ENCODE measurements around the gene SLC24A3. TPM values are rescaled to one million over a fixed set of nuclear protein-coding genes. Genes with fewer than 3 reads are reported as not detected.

The SLC24A3 gene
- total RNA-seq, 1 experiment from 2014 or later = not detected

GRCh38 chr20:19648024-19648423, 435.6 kb downstream of the SLC24A3 start:
- DNase-seq (ENCODE audit: low read depth, low spot score) (no peak), ATAC-seq (no peak)
- ChIA-PET POLR2A (no interaction called here), CTCF (interaction anchor here (0.6 kb wide), 2 partner anchors 12 to 65 kb away, joined by 3 to 8 read pairs; no protein-coding TSS in a partner anchor)
- Histone ChIP-seq H3K9me3 (ENCODE audit: control insufficient read depth, insufficient read depth, low read depth, low read length) (no peaks in the 10 kb centered on the region), H3K36me3 (ENCODE audit: control insufficient read depth, insufficient read depth, low read length) (no peaks in the 10 kb centered on the region), H3K4me3 (ENCODE audit: low read depth in 2 of 2, low read length in 2 of 2) (no peak overlapping the region), H3K27me3 (ENCODE audit: control insufficient read depth, insufficient read depth, low read length) (peaks cover 9% of the 10 kb centered on the region), H3K4me1 (ENCODE audit: control insufficient read depth, insufficient read depth, low read length) (no peaks in the 10 kb centered on the region), H3K27ac (ENCODE audit: low read length) (no peak overlapping the region)
- BruUV-seq (replicated peaks) = no TSS peak
- TF ChIP-seq CTCF (IDR thresholded peaks at IDR 0.05) (no peak), TCF7L2 (IDR thresholded peaks at IDR 0.05; ENCODE audit: low read depth, low read length) (no peak), SIN3A (IDR thresholded peaks at IDR 0.05; ENCODE audit: borderline replicate concordance, insufficient read depth, low read depth, low read length) (no peak), POLR2AphosphoS5 (IDR thresholded peaks at IDR 0.05; ENCODE audit: low read depth, low read length) (no peak), REST (IDR thresholded peaks at IDR 0.05; ENCODE audit: insufficient read depth in 1 of 2, low read depth in 2 of 2, low read length in 1 of 2) (no peak)
- intact Hi-C loops (cut with micrococcal nuclease; ENCODE audit: unreplicated experiment) (no loop called here), in situ Hi-C loops (cut with HindIII; ENCODE audit: low pct_unique_long_range_greater_than_20kb, low sequenced_read_pairs) (no loop called here)

- in situ Hi-C loops (cut with HindIII; ENCODE audit: low pct_unique_long_range_greater_than_20kb, low sequenced_read_pairs) = no loop called here
- BruUV-seq (replicated peaks) = no TSS peak
- ATAC-seq (no peak), DNase-seq (ENCODE audit: low read depth, low spot score) (no peak)
- intact Hi-C loops (cut with micrococcal nuclease; ENCODE audit: unreplicated experiment) = no loop called here
- POLR2A ChIA-PET = no interaction called here
- no peaks in the 10 kb centered on the region for H3K4me1 ChIP-seq (ENCODE audit: control insufficient read depth, insufficient read depth, low read length)
- TF ChIP-seq CTCF (IDR thresholded peaks at IDR 0.05) (no peak), REST (IDR thresholded peaks at IDR 0.05; ENCODE audit: insufficient read depth in 1 of 2, low read depth in 2 of 2, low read length in 1 of 2) (no peak), POLR2AphosphoS5 (IDR thresholded peaks at IDR 0.05; ENCODE audit: low read depth, low read length) (no peak), SIN3A (IDR thresholded peaks at IDR 0.05; ENCODE audit: borderline replicate concordance, insufficient read depth, low read depth, low read length) (no peak), TCF7L2 (IDR thresholded peaks at IDR 0.05; ENCODE audit: low read depth, low read length) (no peak)
- peaks cover 5% of the 10 kb centered on the region for H3K27me3 ChIP-seq (ENCODE audit: control insufficient read depth, insufficient read depth, low read length)
- no peaks in the 10 kb centered on the region for H3K36me3 ChIP-seq (ENCODE audit: control insufficient read depth, insufficient read depth, low read length)
- H3K4me3 ChIP-seq (ENCODE audit: low read depth in 2 of 2, low read length in 2 of 2) = no peak overlapping the region
- no peak overlapping the region for H3K27ac ChIP-seq (ENCODE audit: low read length)
- CTCF ChIA-PET = no interaction called here
- no peaks in the 10 kb centered on the region for H3K9me3 ChIP-seq (ENCODE audit: control insufficient read depth, insufficient read depth, low read depth, low read length)
These were observed 436.6 kb downstream of the SLC24A3 start for GRCh38 chr20:19649041-19649440.

Data from Panc1 (cell line).